Lung (tissue), 11 donors: ENCODE measurements around the gene ART5. TPM values are rescaled to one million over a fixed set of nuclear protein-coding genes. Genes with fewer than 3 reads are reported as not detected.
"Not testable (repeated sequence)": the region's sequence is repeated elsewhere in the genome, so short reads cannot be mapped to it uniquely, and the experiment has no call there.

Experiments
- ATAC-seq: fragments of 200-7000 bp; cut with Tn5 transposase; one replicate; pipeline ENCODE4 v1.9.1; 2020; ENCODE audit warnings: moderate number of reproducible peaks; ENCODE audit not compliant: insufficient read depth, low FRiP score
- DNase-seq, 3 donors: peaks; one replicate each; pipeline ENCODE4 v3.0.0-alpha.2; 2013 to 2017
- H3K27ac ChIP-seq, 2 donors: one replicate each; pipeline ENCODE4 v1.5.1; 2013; ENCODE audit warnings: mild to moderate bottlenecking in 2 of 2, moderate library complexity in 2 of 2, control low read depth in 1 of 2, inconsistent platforms in 1 of 2, low read depth in 1 of 2, low read length in 1 of 2
- H3K27me3 ChIP-seq, 3 donors: one replicate each; pipeline ENCODE4 v1.5.1; 2013; ENCODE audit warnings: low read length in 2 of 3; ENCODE audit not compliant: control insufficient read depth in 3 of 3, insufficient read depth in 3 of 3
- H3K36me3 ChIP-seq, 4 donors: one replicate each; pipeline ENCODE4 v1.5.1; 2013; ENCODE audit warnings: low read length in 4 of 4, mild to moderate bottlenecking in 1 of 4, moderate library complexity in 1 of 4; ENCODE audit not compliant: control insufficient read depth in 4 of 4, insufficient read depth in 4 of 4
- H3K4me1 ChIP-seq, 5 donors: one replicate each; pipeline ENCODE4 v1.5.1; 2013; ENCODE audit warnings: low read length in 5 of 5, mild to moderate bottlenecking in 2 of 5, moderate library complexity in 1 of 5; ENCODE audit not compliant: control insufficient read depth in 5 of 5, insufficient read depth in 5 of 5
- H3K4me3 ChIP-seq: one replicate; pipeline ENCODE4 v1.5.1; 2013; ENCODE audit warnings: mild to moderate bottlenecking, control low read depth, moderate library complexity
- H3K9ac ChIP-seq, 2 donors: one replicate each; pipeline ENCODE4 v1.5.1; 2013; ENCODE audit warnings: low read length in 2 of 2, control low read depth in 1 of 2; ENCODE audit not compliant: insufficient read depth in 1 of 2
- H3K9me3 ChIP-seq, 4 donors: one replicate each; pipeline ENCODE4 v1.5.1; 2013; ENCODE audit warnings: low read length in 3 of 4, mild to moderate bottlenecking in 1 of 4, moderate library complexity in 1 of 4; ENCODE audit not compliant: control insufficient read depth in 4 of 4, insufficient read depth in 3 of 4
- WGBS, 2 donors: extraction: QIAGEN DNeasy Blood & Tissue Kit; methylation state at CpG; one replicate each; pipeline ENCODE4 v1.1.7; 2013; 5-methylcytosine and 5-hydroxymethylcytosine counted together
- polyA plus RNA-seq, 2 donors: library from polyadenylated mRNA; stranded (reverse); fragments of 200-250 nt; gene quantifications; one replicate each; pipeline ENCODE4 v1.2.1, GENCODE V29; 2013
- small RNA-seq: library from RNA; depleted of rRNA; stranded (forward); fragments of <200 nt; gene quantifications from one replicate; pipeline ENCODE3, GENCODE V24; 2014; ENCODE audit warnings: low replicate concordance
- total RNA-seq, 2 donors: library from RNA; depleted of rRNA in 1 of 2; stranded (reverse); fragments of >200 nt in 1 of 2; gene quantifications; one replicate each; pipeline ENCODE4 v1.2.1, GENCODE V29; 2014 to 2021
- donor health status: Bipolar disorder and iron deficiency.
- donor health status: healthy.
- donor health status: DM: yes; HTN: yes; CAD: no.

ART5 gene
- total and polyA plus RNA-seq, 4 donors: 0.08 to 1.7 (median 0.61) TPM

- ATAC-seq, H3K9me3 ChIP-seq, H3K9ac ChIP-seq, DNase-seq, H3K27me3 ChIP-seq, H3K4me3 ChIP-seq, H3K36me3 ChIP-seq, H3K27ac ChIP-seq, H3K4me1 ChIP-seq: not testable (repeated sequence)
- WGBS, 2 donors: 44 to 66% methylated on average over 2 of the region's 2 CpGs
These were observed 51.6 kb downstream of the ART5 start for GRCh38 chr11:3590193-3590592.

DNA sequence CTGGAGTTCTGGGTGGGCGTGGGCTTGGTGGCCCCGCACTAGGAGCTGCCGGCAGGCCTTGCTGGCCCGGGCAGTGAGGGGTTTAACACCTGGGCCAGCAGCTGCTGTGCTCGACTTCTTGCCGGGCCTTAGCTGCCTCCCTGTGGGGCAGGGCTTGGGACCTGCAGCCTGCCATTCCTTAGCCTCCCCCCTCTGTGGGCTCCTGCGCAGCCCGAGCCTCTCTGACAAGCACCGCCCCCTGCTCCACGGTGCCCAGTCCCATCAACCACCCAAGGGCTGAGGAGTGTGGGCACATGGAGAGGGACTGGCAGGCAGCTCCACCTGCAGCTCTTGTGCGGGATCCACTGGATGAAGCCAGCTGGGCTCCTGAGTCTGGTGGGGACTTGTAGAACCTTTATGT, 53.0 kb downstream of the ART5 start:
- not testable (repeated sequence) for H3K4me3 ChIP-seq, H3K9me3 ChIP-seq, H3K36me3 ChIP-seq, H3K4me1 ChIP-seq, H3K27ac ChIP-seq, H3K9ac ChIP-seq, ATAC-seq, H3K27me3 ChIP-seq, DNase-seq
- WGBS, 2 donors: 66 to 90% methylated on average over 11 of the region's 11 CpGs

Small RNA genes lying within 50 kb of the gene (small RNA-seq; reads per million reads assigned to genes)
- gene RF00019: not detected

Other genes starting within 250 kb of the ART5 start
- under 1 TPM; 0.68 to 0.80 TPM for gene ART1, start 3.1 kb upstream of the ART5 start, total RNA-seq
- gene ART1, start 3.1 kb upstream of the ART5 start, polyA plus RNA-seq: under 1 TPM in 1 of 2 donors, not detected in 1; 0.14 TPM
- 1 to 10 TPM in 1 of 2 donors, under 1 TPM in 1; 0.71 to 2.9 TPM for gene CHRNA10, start 29.4 kb upstream of the ART5 start, total RNA-seq
- 1 to 10 TPM; 1.5 to 1.6 TPM for gene CHRNA10, start 29.4 kb upstream of the ART5 start, polyA plus RNA-seq
- 100 to 1,000 TPM in 1 of 2 donors, 10 to 100 TPM in 1; 67.1 to 109 TPM for gene NUP98, start 155.6 kb upstream of the ART5 start, total RNA-seq
- 10 to 100 TPM; 16.6 to 52.3 TPM for gene NUP98, start 155.6 kb upstream of the ART5 start, polyA plus RNA-seq
- 10 to 100 TPM; 22.4 to 23.6 TPM for gene PGAP2, start 166.6 kb upstream of the ART5 start, total RNA-seq
- 10 to 100 TPM; 17.5 to 19.4 TPM for gene PGAP2, start 166.6 kb upstream of the ART5 start, polyA plus RNA-seq
- gene RHOG, start 199.0 kb upstream of the ART5 start, total RNA-seq: 10 to 100 TPM; 15.4 to 95.8 TPM
- gene RHOG, start 199.0 kb upstream of the ART5 start, polyA plus RNA-seq: 100 to 1,000 TPM in 1 of 2 donors, 10 to 100 TPM in 1; 69.4 to 287 TPM
- gene STIM1, start 213.7 kb upstream of the ART5 start, total RNA-seq: 10 to 100 TPM; 49.7 to 56.4 TPM
- gene STIM1, start 213.7 kb upstream of the ART5 start, polyA plus RNA-seq: 10 to 100 TPM; 12.1 to 32.6 TPM